SU-DHL-6 (cell line): ENCODE data around the gene P2RY6.

ENCODE experiments used
- H2AFZ ChIP-seq: fragments of 200-600 bp; sonication (generic); 2 replicates; pipeline ENCODE4 v1.6.1; 2014; ENCODE audit warnings: low read depth, mild to moderate bottlenecking, moderate library complexity, mixed read lengths, antibody characterized with exemption, low read length; ENCODE audit not compliant: severe bottlenecking
- H3F3A ChIP-seq: fragments of 200-600 bp; shearing (Covaris generic); 2 replicates; pipeline ENCODE4 v1.6.0; 2016; ENCODE audit warnings: antibody characterized with exemption, mild to moderate bottlenecking; ENCODE audit not compliant: insufficient read depth
- H3K27ac ChIP-seq: fragments of 200-600 bp; sonication (generic); 2 replicates; pipeline ENCODE4 v1.5.1; 2016; ENCODE audit warnings: low read depth, mild to moderate bottlenecking, low read length, moderate library complexity, mixed read lengths
- H3K27me3 ChIP-seq: fragments of 200-600 bp; sonication (generic), shearing (Covaris generic); 2 replicates; pipeline ENCODE4 v1.6.0; 2014; ENCODE audit warnings: mild to moderate bottlenecking, low read length
- H3K36me3 ChIP-seq: fragments of 200-600 bp; sonication (generic); 2 replicates; pipeline ENCODE4 v1.6.1; 2014; ENCODE audit warnings: mild to moderate bottlenecking, low read length, mixed read lengths
- H3K4me2 ChIP-seq: fragments of 300-600, 200-600 bp; shearing (Covaris generic), sonication (generic); 2 replicates; pipeline ENCODE4 v1.6.0; 2014; ENCODE audit warnings: low read length, low read depth, mild to moderate bottlenecking; ENCODE audit not compliant: poor library complexity, severe bottlenecking
- H3K4me3 ChIP-seq: fragments of 200-600 bp; sonication (generic); 2 replicates; pipeline ENCODE4 v1.5.1; 2014; ENCODE audit warnings: antibody characterized with exemption, low read length, mild to moderate bottlenecking, mixed read lengths; ENCODE audit not compliant: insufficient read depth, poor library complexity, severe bottlenecking
- H3K79me2 ChIP-seq: fragments of 200-600 bp; sonication (generic); 2 replicates; pipeline ENCODE4 v1.6.1; 2014; ENCODE audit warnings: mild to moderate bottlenecking, low read length, moderate library complexity; ENCODE audit not compliant: insufficient read depth
- H3K9ac ChIP-seq: fragments of 200-600 bp; sonication (generic); 2 replicates; pipeline ENCODE4 v1.7.0; 2014; ENCODE audit warnings: mild to moderate bottlenecking, low read length
- H3K9me2 ChIP-seq: fragments of 200-600 bp; sonication (generic); replicated peaks from 2 replicates; pipeline ENCODE4 v1.6.1; 2014; ENCODE audit warnings: low read length; ENCODE audit not compliant: insufficient read depth
- H3K9me3 ChIP-seq: fragments of 200-600 bp; sonication (generic); 2 replicates; pipeline ENCODE4 v1.6.1; 2014; ENCODE audit warnings: low read length, mixed read lengths; ENCODE audit not compliant: insufficient read depth
- H4K20me1 ChIP-seq: fragments of 200-600 bp; sonication (generic); 2 replicates; pipeline ENCODE4 v1.6.1; 2014; ENCODE audit warnings: low read depth, mild to moderate bottlenecking, antibody characterized with exemption, low read length, moderate library complexity, mixed read lengths
- CTCF ChIP-seq: fragments of 200-600 bp; sonication (generic); IDR thresholded peaks from one replicate; pipeline ENCODE4 v1.5.1; 2017; ENCODE audit warnings: antibody characterized with exemption, mild to moderate bottlenecking, low read length, moderate library complexity; ENCODE audit not compliant: insufficient read depth, poor library complexity, severe bottlenecking
- EZH2phosphoT487 ChIP-seq: fragments of 200-600 bp; sonication (generic), shearing (Covaris generic); conservative IDR thresholded peaks from 2 replicates; pipeline ENCODE4 v1.6.1; 2018; ENCODE audit warnings: mild to moderate bottlenecking, antibody characterized with exemption, low read length, moderate library complexity, mixed read lengths

Gene P2RY6

GRCh38 chr11:73337846-73338245 lies 65.7 kb downstream of the P2RY6 start:
- Histone ChIP-seq H3K9me2 (no peaks in the 10 kb centered on the region), H3K9ac (no peak overlapping the region), H3K27me3 (no peaks in the 10 kb centered on the region), H2AFZ (no peak overlapping the region), H3F3A (no peaks in the 10 kb centered on the region), H3K4me3 (no peak overlapping the region), H3K9me3 (no peaks in the 10 kb centered on the region), H3K79me2 (no peaks in the 10 kb centered on the region), H3K36me3 (no peaks in the 10 kb centered on the region), H4K20me1 (no peaks in the 10 kb centered on the region), H3K27ac (no peak overlapping the region), H3K4me2 (no peak overlapping the region)
- no peak for TF ChIP-seq EZH2phosphoT487
- TF ChIP-seq CTCF = no peak

- Histone ChIP-seq H4K20me1 (no peaks in the 10 kb centered on the region), H3K9me3 (no peaks in the 10 kb centered on the region), H3K36me3 (no peaks in the 10 kb centered on the region), H3K27ac (no peak overlapping the region), H3K9ac (no peak overlapping the region), H3K4me3 (no peak overlapping the region), H2AFZ (no peak overlapping the region), H3K9me2 (no peaks in the 10 kb centered on the region), H3K4me2 (no peak overlapping the region), H3F3A (no peaks in the 10 kb centered on the region), H3K79me2 (no peaks in the 10 kb centered on the region), H3K27me3 (no peaks in the 10 kb centered on the region)
- TF ChIP-seq CTCF (no peak), EZH2phosphoT487 (no peak)
Observed at GRCh38 chr11:73338279-73338678, 66.1 kb downstream of the P2RY6 start.

- no peaks in the 10 kb centered on the region for H3K27me3 ChIP-seq
- H3K9ac ChIP-seq = no peak overlapping the region
- H2AFZ ChIP-seq = no peak overlapping the region
- H3K9me3 ChIP-seq = no peaks in the 10 kb centered on the region
- no peak overlapping the region for H3K4me2 ChIP-seq
- H3K36me3 ChIP-seq = no peaks in the 10 kb centered on the region
- no peaks in the 10 kb centered on the region for H3K79me2 ChIP-seq
- no peaks in the 10 kb centered on the region for H4K20me1 ChIP-seq
- H3F3A ChIP-seq = no peaks in the 10 kb centered on the region
- H3K27ac ChIP-seq = no peak overlapping the region
- no peak overlapping the region for H3K4me3 ChIP-seq
- no peak for TF ChIP-seq CTCF
- TF ChIP-seq EZH2phosphoT487 = no peak
- no peaks in the 10 kb centered on the region for H3K9me2 ChIP-seq
Observed at GRCh38 chr11:73340164-73340563, 68.0 kb downstream of the P2RY6 start.

- Histone ChIP-seq H3K9ac (no peak overlapping the region), H3K4me3 (no peak overlapping the region), H3K9me2 (no peaks in the 10 kb centered on the region), H3F3A (no peaks in the 10 kb centered on the region), H3K4me2 (no peak overlapping the region), H3K27me3 (no peaks in the 10 kb centered on the region), H3K36me3 (no peaks in the 10 kb centered on the region), H3K27ac (no peak overlapping the region), H2AFZ (no peak overlapping the region), H3K79me2 (no peaks in the 10 kb centered on the region), H4K20me1 (no peaks in the 10 kb centered on the region), H3K9me3 (no peaks in the 10 kb centered on the region)
- no peak for TF ChIP-seq CTCF
- TF ChIP-seq EZH2phosphoT487 = no peak
Observed at GRCh38 chr11:73342633-73343032, 70.5 kb downstream of the P2RY6 start.
